ENCODE results near the gene EDRF1.

Gene EDRF1

GRCh38 chr10:125757742-125758141 lies 38.2 kb downstream of the EDRF1 start:
- Histone ChIP-seq H3K9me3 (replicated peaks; ENCODE audit: insufficient read depth, low read length) (no peaks in the 10 kb centered on the region), H3K27ac (ENCODE audit: low read length) (no peak overlapping the region), H3K4me2 (ENCODE audit: low read depth, low read length) (no peak overlapping the region), H2AFZ (ENCODE audit: low read length) (no peak overlapping the region), H3K4me3 (ENCODE audit: low read length) (no peak overlapping the region), H4K20me1 (ENCODE audit: insufficient read depth, low read length) (no peaks in the 10 kb centered on the region), H3K9ac (ENCODE audit: low read length) (no peak overlapping the region), H3F3A (ENCODE audit: insufficient read depth, low read length) (no peaks in the 10 kb centered on the region), H3K79me2 (ENCODE audit: low read length) (peaks cover 18% of the 10 kb centered on the region), H3K9me2 (replicated peaks; ENCODE audit: insufficient read depth, low read length) (no peaks in the 10 kb centered on the region), H3K36me3 (replicated peaks; ENCODE audit: insufficient read depth, low read length) (peaks cover 14% of the 10 kb centered on the region; the same call in 1 of the 2 replicates), H3K4me1 (ENCODE audit: low read length) (no peaks in the 10 kb centered on the region), H3K27me3 (replicated peaks; ENCODE audit: insufficient read depth, low read length) (no peaks in the 10 kb centered on the region)
- DNase-seq = no peak
- TF ChIP-seq EZH2 (optimal IDR thresholded peaks at IDR 0.05; ENCODE audit: low read depth, low read length) = no peak
- TF ChIP-seq CTCF (IDR thresholded peaks at IDR 0.05; ENCODE audit: low read length) = no peak
- TF ChIP-seq EZH2phosphoT487 (IDR thresholded peaks at IDR 0.05; ENCODE audit: low read length) = no peak

- DNase-seq = no peak
- Histone ChIP-seq H3K9me2 (replicated peaks; ENCODE audit: insufficient read depth, low read length) (no peaks in the 10 kb centered on the region), H3K79me2 (ENCODE audit: low read length) (peaks cover under 1% of the 10 kb centered on the region; the same call in 1 of the 2 replicates), H3K4me1 (ENCODE audit: low read length) (no peaks in the 10 kb centered on the region), H2AFZ (ENCODE audit: low read length) (no peak overlapping the region), H3K27ac (ENCODE audit: low read length) (no peak overlapping the region), H3K9ac (ENCODE audit: low read length) (no peak overlapping the region), H3K9me3 (replicated peaks; ENCODE audit: insufficient read depth, low read length) (no peaks in the 10 kb centered on the region), H3K4me2 (ENCODE audit: low read depth, low read length) (no peak overlapping the region), H3K27me3 (replicated peaks; ENCODE audit: insufficient read depth, low read length) (no peaks in the 10 kb centered on the region), H4K20me1 (ENCODE audit: insufficient read depth, low read length) (no peaks in the 10 kb centered on the region), H3K4me3 (ENCODE audit: low read length) (no peak overlapping the region), H3K36me3 (replicated peaks; ENCODE audit: insufficient read depth, low read length) (peaks cover 12% of the 10 kb centered on the region; the same call in 1 of the 2 replicates), H3F3A (ENCODE audit: insufficient read depth, low read length) (no peaks in the 10 kb centered on the region; the same call in 1 of the 2 replicates)
- TF ChIP-seq EZH2 (optimal IDR thresholded peaks at IDR 0.05; ENCODE audit: low read depth, low read length) (no peak), CTCF (IDR thresholded peaks at IDR 0.05; ENCODE audit: low read length) (no peak), EZH2phosphoT487 (IDR thresholded peaks at IDR 0.05; ENCODE audit: low read length) (no peak)
Measured at GRCh38 chr10:125761961-125762360, 42.5 kb downstream of the EDRF1 start.

- Histone ChIP-seq H2AFZ (ENCODE audit: low read length) (no peak overlapping the region), H4K20me1 (ENCODE audit: insufficient read depth, low read length) (no peaks in the 10 kb centered on the region), H3K79me2 (ENCODE audit: low read length) (no peaks in the 10 kb centered on the region), H3K9me3 (replicated peaks; ENCODE audit: insufficient read depth, low read length) (no peaks in the 10 kb centered on the region), H3K4me2 (ENCODE audit: low read depth, low read length) (no peak overlapping the region), H3K27ac (ENCODE audit: low read length) (no peak overlapping the region), H3K4me3 (ENCODE audit: low read length) (no peak overlapping the region), H3K9me2 (replicated peaks; ENCODE audit: insufficient read depth, low read length) (no peaks in the 10 kb centered on the region), H3F3A (ENCODE audit: insufficient read depth, low read length) (no peaks in the 10 kb centered on the region; the same call in 1 of the 2 replicates), H3K9ac (ENCODE audit: low read length) (no peak overlapping the region), H3K27me3 (replicated peaks; ENCODE audit: insufficient read depth, low read length) (no peaks in the 10 kb centered on the region), H3K36me3 (replicated peaks; ENCODE audit: insufficient read depth, low read length) (peaks cover 12% of the 10 kb centered on the region; the same call in 1 of the 2 replicates), H3K4me1 (ENCODE audit: low read length) (no peaks in the 10 kb centered on the region)
- TF ChIP-seq CTCF (IDR thresholded peaks at IDR 0.05; ENCODE audit: low read length) = no peak
- TF ChIP-seq EZH2 (optimal IDR thresholded peaks at IDR 0.05; ENCODE audit: low read depth, low read length) = no peak
- no peak for TF ChIP-seq EZH2phosphoT487 (IDR thresholded peaks at IDR 0.05; ENCODE audit: low read length)
- DNase-seq = no peak
Measured at GRCh38 chr10:125762692-125763648, 43.5 kb downstream of the EDRF1 start.
